PC-9 (cell line): ENCODE results near the gene GDPD5.

Experiments used
- EZH2 ChIP-seq: fragments of 200-600 bp; sonication (generic); IDR thresholded peaks from 2 replicates; pipeline ENCODE4 v1.8.0; 2017; ENCODE audit warnings: antibody characterized with exemption, low read depth
- TF ChIP-seq, protein P1 (sequence below): fragments of 200-600 bp; sonication (generic); conservative IDR thresholded peaks from 2 replicates; pipeline ENCODE4 v1.6.1; 2017; ENCODE audit warnings: mixed run types, antibody characterized with exemption, mild to moderate bottlenecking, moderate library complexity

DNA sequence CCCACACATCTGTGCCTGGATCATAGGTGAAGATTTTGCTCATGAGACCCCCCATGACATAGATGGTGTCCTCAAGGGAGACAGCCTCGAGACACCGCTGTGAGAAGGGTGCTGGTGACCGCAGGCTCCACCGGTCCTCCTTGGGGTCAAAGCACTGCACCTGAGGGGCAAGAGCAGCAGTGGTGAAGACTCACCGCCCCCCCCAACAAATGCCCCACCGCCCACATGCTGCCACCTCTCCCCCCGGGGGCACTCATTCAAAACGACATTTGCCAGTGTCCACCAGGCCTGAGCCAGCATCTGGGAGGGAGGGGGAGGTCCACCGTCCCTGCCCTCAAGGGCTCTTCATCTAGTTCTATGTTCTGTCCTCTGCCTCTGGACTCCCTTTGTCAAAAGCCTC, 102.0 kb downstream of the GDPD5 start:
- TF ChIP-seq, protein P1, sequence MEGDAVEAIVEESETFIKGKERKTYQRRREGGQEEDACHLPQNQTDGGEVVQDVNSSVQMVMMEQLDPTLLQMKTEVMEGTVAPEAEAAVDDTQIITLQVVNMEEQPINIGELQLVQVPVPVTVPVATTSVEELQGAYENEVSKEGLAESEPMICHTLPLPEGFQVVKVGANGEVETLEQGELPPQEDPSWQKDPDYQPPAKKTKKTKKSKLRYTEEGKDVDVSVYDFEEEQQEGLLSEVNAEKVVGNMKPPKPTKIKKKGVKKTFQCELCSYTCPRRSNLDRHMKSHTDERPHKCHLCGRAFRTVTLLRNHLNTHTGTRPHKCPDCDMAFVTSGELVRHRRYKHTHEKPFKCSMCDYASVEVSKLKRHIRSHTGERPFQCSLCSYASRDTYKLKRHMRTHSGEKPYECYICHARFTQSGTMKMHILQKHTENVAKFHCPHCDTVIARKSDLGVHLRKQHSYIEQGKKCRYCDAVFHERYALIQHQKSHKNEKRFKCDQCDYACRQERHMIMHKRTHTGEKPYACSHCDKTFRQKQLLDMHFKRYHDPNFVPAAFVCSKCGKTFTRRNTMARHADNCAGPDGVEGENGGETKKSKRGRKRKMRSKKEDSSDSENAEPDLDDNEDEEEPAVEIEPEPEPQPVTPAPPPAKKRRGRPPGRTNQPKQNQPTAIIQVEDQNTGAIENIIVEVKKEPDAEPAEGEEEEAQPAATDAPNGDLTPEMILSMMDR = no peak
- no peak for TF ChIP-seq EZH2
